GM12874 (cell line): ENCODE results near the gene SLC25A2.

Experiments used
- CTCF ChIP-seq: IDR thresholded peaks from 2 replicates; pipeline ENCODE4 v1.5.1; 2011; ENCODE audit warnings: low read depth, mild to moderate bottlenecking, control low read depth, low read length, moderate library complexity; ENCODE audit not compliant: insufficient read depth

Gene SLC25A2

GRCh38 chr5:141319699-141320098 lies 15.8 kb upstream of the SLC25A2 start:
- TF ChIP-seq CTCF: no peak

- no peak for TF ChIP-seq CTCF
Measured at GRCh38 chr5:141319202-141319601, 15.4 kb upstream of the SLC25A2 start.

GRCh38 chr5:141313711-141314110 lies 9.9 kb upstream of the SLC25A2 start:
- TF ChIP-seq CTCF: no peak

GRCh38 chr5:141306630-141307029 lies 2.8 kb upstream of the SLC25A2 start:
- TF ChIP-seq CTCF: no peak

- TF ChIP-seq CTCF: no peak
Measured at GRCh38 chr5:141298376-141298775, 5.5 kb downstream of the SLC25A2 start.

- no peak for TF ChIP-seq CTCF
Measured at GRCh38 chr5:141272906-141273305, 30.9 kb downstream of the SLC25A2 start.

- TF ChIP-seq CTCF: no peak
Measured at GRCh38 chr5:141269195-141269594, 34.7 kb downstream of the SLC25A2 start.

- no peak for TF ChIP-seq CTCF
Measured at GRCh38 chr5:141261238-141261546, 42.7 kb downstream of the SLC25A2 start.
